Fibroblast of skin of scalp (primary cell): ENCODE results near the gene PIGM.
"Not testable (repeated sequence)": the region's sequence is repeated elsewhere in the genome, so short reads cannot be mapped to it uniquely, and the experiment has no call there.

ENCODE experiments used
- DNase-seq: peaks from one replicate; pipeline ENCODE4 v3.0.0-alpha.2; 2013

The PIGM gene

GRCh38 chr1:160058087-160058486, 26.3 kb upstream of the PIGM start:
- DNase-seq, result peak; percentile 5

- no peak for DNase-seq
Observed at GRCh38 chr1:160056648-160057169, 24.9 kb upstream of the PIGM start.

- no peak for DNase-seq
Observed at GRCh38 chr1:160053548-160054365, 22.0 kb upstream of the PIGM start.

- no peak for DNase-seq
Observed at GRCh38 chr1:160052936-160053335, 21.1 kb upstream of the PIGM start.

- no peak for DNase-seq
Observed at GRCh38 chr1:160050619-160051018, 18.8 kb upstream of the PIGM start.

- DNase-seq, result not testable (repeated sequence)
Observed at GRCh38 chr1:160050182-160050581, 18.4 kb upstream of the PIGM start.

- DNase-seq, result no peak
Observed at GRCh38 chr1:160049101-160049500, 17.3 kb upstream of the PIGM start.

GRCh38 chr1:160048335-160048734, 16.5 kb upstream of the PIGM start:
- DNase-seq, result no peak

GRCh38 chr1:160047111-160047991, 15.6 kb upstream of the PIGM start:
- DNase-seq, result no peak

GRCh38 chr1:160046494-160047110, 14.8 kb upstream of the PIGM start:
- DNase-seq, result peak; percentile 47

GRCh38 chr1:160045653-160046052, 13.9 kb upstream of the PIGM start:
- no peak for DNase-seq

GRCh38 chr1:160043543-160043942, 11.8 kb upstream of the PIGM start:
- DNase-seq, result no peak

GRCh38 chr1:160040476-160040875, 8.7 kb upstream of the PIGM start:
- no peak for DNase-seq

- DNase-seq, result no peak
Observed at GRCh38 chr1:160032165-160032820, 503 bp upstream of the PIGM start.

GRCh38 chr1:160030657-160031364, 979 bp downstream of the PIGM start:
- DNase-seq, result no peak

- DNase-seq, result no peak
Observed at GRCh38 chr1:160028426-160028825, 3.4 kb downstream of the PIGM start.

GRCh38 chr1:160025314-160025713, 6.5 kb downstream of the PIGM start:
- DNase-seq, result no peak

- no peak for DNase-seq
Observed at GRCh38 chr1:160024195-160024905, 7.4 kb downstream of the PIGM start.

- no peak for DNase-seq
Observed at GRCh38 chr1:160022330-160023310, 9.2 kb downstream of the PIGM start.
